AG04449 (cell line): ENCODE results near the gene CCDC186.
"Not testable (repeated sequence)": the region's sequence is repeated elsewhere in the genome, so short reads cannot be mapped to it uniquely, and the experiment has no call there.

Experiments used
- CTCF ChIA-PET: fragments of 350-600 bp; formaldehyde crosslinking; extraction: SDS; loops from one replicate; lab custom pipeline; 2021; ENCODE audit warnings: antibody characterized with exemption; lab: Yijun Ruan, JAX
- POLR2A ChIA-PET: fragments of 400-600, 350-600 bp; formaldehyde crosslinking; extraction: SDS; loops from one replicate; lab custom pipeline; 2020; ENCODE audit warnings: antibody characterized with exemption, inconsistent platforms; lab: Yijun Ruan, JAX
- DNase-seq: peaks from one replicate; pipeline ENCODE4 v3.0.0-alpha.2; 2010; ENCODE audit warnings: low read depth, low spot score
- H3K4me3 ChIP-seq: 2 replicates; pipeline ENCODE4 v1.5.1; 2011; ENCODE audit warnings: low read depth, mild to moderate bottlenecking, control low read depth, low read length
- TF ChIP-seq, protein P1 (sequence below): IDR thresholded peaks from one replicate; pipeline ENCODE4 v1.5.1; 2011; ENCODE audit warnings: mild to moderate bottlenecking, moderate library complexity, low read length, control low read depth, inconsistent platforms; ENCODE audit not compliant: insufficient read depth; ENCODE audit errors: missing control alignments

The CCDC186 gene

DNA sequence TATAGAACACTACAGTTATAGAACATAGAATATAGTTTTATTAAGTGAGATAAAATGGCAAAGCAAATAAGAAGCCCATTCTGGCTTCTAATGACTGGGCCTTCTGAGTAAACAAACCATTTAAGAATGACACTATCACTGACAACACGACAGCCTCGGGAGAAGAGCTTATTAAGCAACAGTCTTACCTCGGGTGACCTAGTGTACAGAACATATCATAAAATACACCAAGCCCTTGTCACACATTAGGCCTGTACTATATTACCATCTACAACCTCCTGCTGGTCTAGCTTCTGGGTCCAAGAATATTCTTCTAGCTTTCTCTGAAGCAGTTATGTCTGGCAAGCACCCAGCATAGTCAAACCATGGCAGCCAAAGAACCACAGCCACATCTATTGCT lies 32.0 kb downstream of the CCDC186 start:
- DNase-seq: no peak
- ChIA-PET POLR2A (no interaction called here), CTCF (no interaction called here)
- TF ChIP-seq, protein P1, sequence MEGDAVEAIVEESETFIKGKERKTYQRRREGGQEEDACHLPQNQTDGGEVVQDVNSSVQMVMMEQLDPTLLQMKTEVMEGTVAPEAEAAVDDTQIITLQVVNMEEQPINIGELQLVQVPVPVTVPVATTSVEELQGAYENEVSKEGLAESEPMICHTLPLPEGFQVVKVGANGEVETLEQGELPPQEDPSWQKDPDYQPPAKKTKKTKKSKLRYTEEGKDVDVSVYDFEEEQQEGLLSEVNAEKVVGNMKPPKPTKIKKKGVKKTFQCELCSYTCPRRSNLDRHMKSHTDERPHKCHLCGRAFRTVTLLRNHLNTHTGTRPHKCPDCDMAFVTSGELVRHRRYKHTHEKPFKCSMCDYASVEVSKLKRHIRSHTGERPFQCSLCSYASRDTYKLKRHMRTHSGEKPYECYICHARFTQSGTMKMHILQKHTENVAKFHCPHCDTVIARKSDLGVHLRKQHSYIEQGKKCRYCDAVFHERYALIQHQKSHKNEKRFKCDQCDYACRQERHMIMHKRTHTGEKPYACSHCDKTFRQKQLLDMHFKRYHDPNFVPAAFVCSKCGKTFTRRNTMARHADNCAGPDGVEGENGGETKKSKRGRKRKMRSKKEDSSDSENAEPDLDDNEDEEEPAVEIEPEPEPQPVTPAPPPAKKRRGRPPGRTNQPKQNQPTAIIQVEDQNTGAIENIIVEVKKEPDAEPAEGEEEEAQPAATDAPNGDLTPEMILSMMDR: no peak
- H3K4me3 ChIP-seq: no peak overlapping the region

DNA sequence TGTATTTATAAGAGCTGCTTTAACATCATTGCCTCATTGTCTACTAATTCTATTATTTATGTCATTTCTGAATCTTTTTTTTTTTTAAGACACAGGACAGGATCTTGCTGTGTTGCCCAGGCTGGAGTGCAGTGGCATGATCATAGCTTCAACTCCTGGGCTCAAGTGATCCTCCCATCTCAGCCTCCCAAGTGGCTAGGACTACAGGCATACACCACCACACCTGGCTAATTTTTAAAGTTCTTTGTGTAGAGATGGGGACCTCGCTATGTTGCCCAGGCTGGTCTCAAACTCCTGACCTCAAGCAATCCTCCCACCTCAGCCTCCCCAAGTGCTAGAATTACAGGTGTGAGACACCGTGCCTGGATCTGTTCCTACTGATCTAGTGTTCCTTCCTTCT lies 33.2 kb downstream of the CCDC186 start:
- DNase-seq, CTCF ChIA-PET, H3K4me3 ChIP-seq, POLR2A ChIA-PET: not testable (repeated sequence)

DNA sequence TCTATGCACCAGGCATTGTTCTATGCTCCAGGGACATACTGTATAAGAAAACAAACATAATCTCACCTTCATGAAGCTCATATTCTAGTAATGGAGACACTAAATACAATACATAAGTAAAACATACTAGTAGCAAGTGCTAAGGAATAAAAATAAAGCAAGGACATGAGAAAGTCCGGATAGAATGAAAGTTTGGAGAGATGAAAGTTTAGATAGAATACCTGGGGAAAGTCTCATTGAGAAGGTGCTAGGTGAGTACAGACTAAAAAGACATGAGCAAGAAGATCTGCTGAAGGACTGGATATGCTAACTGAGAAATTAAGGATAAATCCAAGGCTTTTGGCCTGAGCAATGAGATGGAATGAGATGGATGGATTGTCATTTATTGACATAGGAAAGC lies 34.0 kb downstream of the CCDC186 start:
- ChIA-PET POLR2A (no interaction called here), CTCF (no interaction called here)
- TF ChIP-seq, protein P1: no peak
- no peak overlapping the region for H3K4me3 ChIP-seq
- no peak for DNase-seq

DNA sequence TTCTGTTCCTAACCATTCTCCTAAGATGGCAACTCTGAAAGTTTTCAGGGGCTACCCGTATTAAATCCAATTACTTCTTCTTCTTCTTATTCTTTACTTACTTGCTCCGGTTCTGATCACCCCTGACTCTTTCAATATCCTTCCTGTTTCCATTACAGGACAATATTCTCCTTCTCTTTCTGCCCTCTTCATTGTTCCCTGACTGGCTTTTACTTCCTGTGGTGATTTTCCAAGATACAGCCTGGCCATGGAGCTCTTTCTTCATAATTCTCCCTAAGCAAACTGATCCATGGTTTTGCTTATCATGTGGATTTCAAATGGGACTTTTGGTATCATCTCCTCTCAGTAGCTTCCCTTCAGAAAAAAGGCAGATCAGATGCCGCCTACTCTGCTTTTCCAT lies 35.4 kb downstream of the CCDC186 start:
- POLR2A ChIA-PET: no interaction called here

DNA sequence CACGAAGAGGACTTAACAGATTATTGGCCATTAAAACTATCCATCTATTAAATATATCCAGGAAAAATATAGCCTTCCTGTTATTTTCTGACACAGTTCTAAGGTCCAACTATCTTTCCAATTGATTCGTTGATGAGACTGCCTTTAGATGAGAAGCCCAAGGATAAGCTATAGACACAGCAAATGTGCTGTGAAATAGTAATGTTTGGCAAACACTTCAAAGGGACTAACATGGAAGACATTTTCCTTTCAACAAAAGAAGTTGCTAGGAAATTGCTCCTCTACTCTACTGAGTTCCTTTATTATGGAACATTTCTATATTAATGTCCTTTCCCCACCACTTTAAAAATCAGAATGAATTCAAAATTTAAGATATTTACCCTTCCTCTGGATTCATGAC lies 38.5 kb downstream of the CCDC186 start:
- no peak overlapping the region for H3K4me3 ChIP-seq
- TF ChIP-seq, protein P1: no peak
- POLR2A ChIA-PET: no interaction called here
- CTCF ChIA-PET: no interaction called here
- no peak for DNase-seq

More for the DNA sequence above, 35.4 kb downstream of the CCDC186 start:
- CTCF ChIA-PET: no interaction called here
- no peak overlapping the region for H3K4me3 ChIP-seq
- no peak for DNase-seq
- TF ChIP-seq, protein P1: no peak

DNA sequence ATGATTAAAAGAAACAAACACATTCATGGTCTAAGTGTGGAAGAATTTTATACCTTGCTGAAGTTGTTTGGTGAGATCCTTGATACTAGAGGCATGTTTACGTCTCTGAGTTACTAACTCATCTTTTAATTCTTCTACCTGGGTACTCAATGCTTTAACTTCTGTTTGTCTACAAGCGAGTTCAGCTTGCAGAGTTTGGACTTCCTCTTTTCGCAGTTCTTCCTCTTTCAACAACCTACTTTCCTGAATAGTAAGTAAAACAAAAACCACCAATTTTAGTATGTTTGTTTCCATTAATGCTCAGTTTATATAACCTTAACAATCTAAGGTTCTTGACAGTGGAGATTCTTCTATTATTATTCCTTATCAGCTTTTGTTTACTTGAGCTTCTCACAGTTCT lies 42.9 kb downstream of the CCDC186 start:
- TF ChIP-seq, protein P1: no peak
- H3K4me3 ChIP-seq: no peak overlapping the region
- CTCF ChIA-PET: no interaction called here
- DNase-seq: no peak
- POLR2A ChIA-PET: no interaction called here

DNA sequence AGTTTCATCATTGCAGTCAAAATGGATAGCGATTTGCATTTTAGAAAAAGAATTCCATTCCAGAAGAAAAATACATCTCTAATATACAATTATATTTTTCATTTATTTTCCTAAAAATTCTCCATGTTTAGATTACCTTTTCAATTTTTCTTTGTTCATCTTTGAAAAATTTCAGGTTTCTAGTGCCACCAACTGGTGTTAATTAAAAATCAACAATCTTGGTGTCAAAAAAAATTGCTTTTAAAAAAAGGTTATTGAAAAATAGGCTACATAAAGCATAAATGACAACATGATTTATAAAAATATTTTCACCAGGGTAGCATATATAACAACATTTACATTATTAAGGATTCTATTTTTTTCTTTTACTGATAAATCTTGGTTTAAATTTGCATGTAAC lies 53.0 kb downstream of the CCDC186 start:
- ChIA-PET CTCF (interaction anchor here (1.3 kb wide), 1 partner anchor 322 kb away, joined by 4 read pairs; no protein-coding TSS in a partner anchor), POLR2A (no interaction called here)
- H3K4me3 ChIP-seq: no peak overlapping the region
- TF ChIP-seq, protein P1: no peak
- no peak for DNase-seq
